CD4-positive, alpha-beta T cell treated with Interleukin-6 for 4 hours (primary cell): ENCODE results near the gene KLK11.

Experiments
- DNase-seq: peaks from one replicate; pipeline ENCODE4 v3.0.0-alpha.2; 2020; ENCODE audit warnings: mixed read lengths

KLK11 gene

DNA sequence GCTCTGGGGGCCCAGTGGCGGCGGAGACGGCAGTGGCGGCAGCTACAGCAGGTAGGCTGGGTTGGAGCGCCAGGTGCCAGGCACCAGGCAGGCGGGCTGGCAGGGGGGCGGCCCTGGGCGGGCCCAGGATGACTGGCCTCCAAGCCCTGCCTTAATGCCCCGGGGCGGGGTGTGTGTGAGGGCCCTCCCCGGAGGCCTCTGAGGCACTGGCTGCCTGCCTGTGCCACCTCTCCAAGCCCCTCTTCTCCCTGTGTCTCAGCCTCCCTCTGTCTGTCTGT lies at the start of gene KLK11:
Gene KLK11 (minus strand): TSS at position 63 of the 278 bp plus-strand sequence. CDS start 985 bp downstream, outside the sequence.
- no peak for DNase-seq

DNA sequence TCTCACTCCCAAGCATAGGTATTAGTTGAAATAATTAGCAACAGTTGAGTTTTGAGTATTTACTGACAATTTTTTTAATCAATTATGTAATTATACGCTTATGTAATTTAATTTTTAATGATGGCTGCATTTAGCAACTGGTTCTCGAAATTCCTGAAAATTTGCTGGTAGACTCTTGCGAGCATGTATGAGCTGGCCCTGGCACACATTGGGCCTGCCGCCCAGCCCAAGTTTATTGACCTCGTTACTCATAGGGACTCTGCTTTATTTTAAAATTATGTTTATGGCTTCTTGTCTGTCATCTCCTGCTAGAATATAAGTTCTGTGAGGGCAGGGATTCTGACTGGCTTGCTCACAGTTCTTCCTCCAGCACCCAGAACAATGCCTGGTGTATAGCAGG lies 49.6 kb upstream of the KLK11 start:
- DNase-seq = no peak

- no peak for DNase-seq
These were observed 44.6 kb upstream of the KLK11 start for GRCh38 chr19:51071095-51071405.

DNA sequence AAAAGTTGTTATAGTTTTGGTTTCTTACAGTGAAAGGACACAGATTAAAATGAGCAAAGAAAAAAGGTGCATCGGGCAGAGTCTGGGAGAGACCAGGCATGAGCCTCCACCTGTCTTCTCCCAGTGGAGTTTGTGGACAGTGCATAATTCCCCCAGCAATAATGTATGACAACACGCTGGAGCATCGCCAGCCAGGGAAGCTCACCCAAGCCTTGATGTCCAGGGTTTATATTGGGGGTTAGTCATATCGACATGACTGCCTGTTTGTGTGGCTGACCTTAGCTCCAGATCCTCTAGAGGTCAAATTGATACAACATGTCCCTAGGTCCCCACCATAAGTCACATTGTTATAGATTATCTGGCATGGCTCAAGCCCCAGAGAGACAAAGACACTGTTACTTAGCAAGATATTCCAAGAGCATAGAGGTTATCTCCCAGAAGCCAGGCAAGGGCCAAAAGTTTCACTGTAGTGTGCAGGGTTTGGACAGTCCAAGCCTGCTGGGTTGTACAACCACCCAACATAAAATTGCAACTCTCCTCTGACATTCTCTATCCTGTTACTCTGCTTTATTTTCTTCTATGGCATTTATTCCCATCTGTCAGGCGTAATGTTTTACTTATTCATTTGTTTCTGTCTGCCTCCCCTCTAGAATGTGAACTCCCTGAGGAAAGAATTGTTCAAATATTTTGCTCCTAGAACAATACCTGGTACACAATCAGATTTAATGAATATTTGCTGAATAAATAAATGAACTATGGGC lies 44.1 kb upstream of the KLK11 start:
- no peak for DNase-seq

- no peak for DNase-seq
These were observed 40.2 kb upstream of the KLK11 start for GRCh38 chr19:51066393-51067186.

DNA sequence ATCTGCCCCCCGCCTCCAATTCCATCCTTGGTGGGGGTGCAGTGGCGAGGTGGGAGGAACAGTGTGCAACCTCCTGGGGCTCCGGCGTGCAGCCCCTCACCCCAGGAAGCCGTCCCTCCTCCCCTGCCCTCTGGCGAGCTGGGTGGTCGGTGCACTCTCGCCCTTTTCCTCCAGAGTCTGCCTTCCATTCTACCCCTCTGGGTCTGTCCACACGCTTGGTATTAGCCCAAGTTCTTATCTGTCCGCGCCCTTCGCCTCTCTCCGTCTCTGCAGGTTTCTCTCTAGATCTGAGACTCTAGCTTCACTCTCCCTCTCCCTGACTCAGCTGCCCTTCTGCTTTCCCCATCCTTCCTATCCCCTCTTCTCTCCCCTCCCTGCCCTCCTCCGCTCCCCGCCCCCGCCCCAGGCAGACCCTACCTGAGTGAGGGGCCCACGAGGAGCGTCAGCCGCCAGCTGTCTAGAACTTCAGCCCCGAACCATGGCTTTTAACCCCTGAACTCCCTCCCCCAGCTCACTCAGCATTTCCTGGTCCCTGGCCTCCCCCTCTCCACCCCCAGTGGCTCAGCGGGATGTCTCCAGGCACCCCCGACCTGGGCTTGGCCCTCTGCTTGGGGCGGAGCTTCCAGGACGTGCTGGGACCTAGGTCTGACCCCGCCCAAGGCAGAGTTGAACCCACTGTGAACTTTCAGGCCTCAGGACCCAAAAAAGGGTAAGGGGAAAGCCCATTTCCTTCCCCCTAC lies 39.0 kb upstream of the KLK11 start:
- DNase-seq = no peak

DNA sequence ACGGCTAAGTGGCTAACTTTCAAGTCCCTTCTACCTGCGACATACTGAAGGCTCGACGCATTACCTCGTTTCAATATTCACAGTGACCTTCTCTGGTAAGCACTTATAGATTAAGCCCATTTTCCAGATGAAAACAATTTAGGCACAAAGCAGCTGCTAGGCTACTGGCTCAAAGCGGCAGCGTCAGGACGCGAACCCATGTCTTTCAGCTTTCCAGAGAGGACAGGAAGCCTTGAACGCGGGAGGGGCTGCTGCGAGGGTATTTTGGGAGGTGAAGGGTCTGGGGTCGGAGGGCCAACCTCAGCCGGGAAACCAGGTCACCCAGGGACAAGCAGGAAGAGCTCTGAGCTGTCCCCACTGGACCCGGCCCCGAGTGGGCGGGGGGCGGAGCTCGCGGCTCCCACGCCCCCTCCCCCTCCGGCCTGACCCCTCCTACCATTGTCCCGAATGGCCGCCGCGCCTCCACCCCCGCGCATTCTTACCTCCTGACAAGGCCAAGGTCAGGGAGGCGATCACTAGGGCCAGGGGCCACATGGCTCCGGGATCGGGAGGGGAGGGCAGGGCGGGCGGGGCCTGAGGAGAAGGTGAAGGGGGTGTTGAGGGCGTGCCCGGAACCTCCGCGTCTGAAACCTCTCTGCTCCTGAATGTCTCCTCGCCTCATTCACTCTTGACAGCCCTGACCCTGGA lies 38.3 kb upstream of the KLK11 start, which contains the start of gene KLK13:
Gene KLK13 (minus strand): TSS at position 559 of the 687 bp plus-strand sequence. CDS start 25 bp downstream, at position 534.
- DNase-seq = no peak

- DNase-seq = no peak
These were observed 37.2 kb upstream of the KLK11 start for GRCh38 chr19:51063664-51064063.

DNA sequence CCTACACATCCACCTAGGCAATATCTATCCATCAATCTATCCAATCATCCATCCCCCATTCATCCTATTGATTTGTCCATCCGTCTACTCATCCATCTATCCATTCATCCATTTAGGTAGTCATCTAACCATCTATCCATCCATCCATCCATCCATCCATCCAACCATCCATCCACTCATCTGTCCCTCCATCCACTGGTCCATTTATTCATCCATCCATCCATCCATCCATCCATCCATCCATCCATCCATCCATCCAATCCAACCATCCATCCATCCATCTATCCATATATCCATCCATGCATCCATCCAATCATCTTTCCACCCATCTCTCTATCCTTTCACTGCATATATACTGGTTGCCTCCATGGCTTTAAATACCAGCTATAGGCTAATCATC lies 34.6 kb upstream of the KLK11 start:
- DNase-seq = no peak

DNA sequence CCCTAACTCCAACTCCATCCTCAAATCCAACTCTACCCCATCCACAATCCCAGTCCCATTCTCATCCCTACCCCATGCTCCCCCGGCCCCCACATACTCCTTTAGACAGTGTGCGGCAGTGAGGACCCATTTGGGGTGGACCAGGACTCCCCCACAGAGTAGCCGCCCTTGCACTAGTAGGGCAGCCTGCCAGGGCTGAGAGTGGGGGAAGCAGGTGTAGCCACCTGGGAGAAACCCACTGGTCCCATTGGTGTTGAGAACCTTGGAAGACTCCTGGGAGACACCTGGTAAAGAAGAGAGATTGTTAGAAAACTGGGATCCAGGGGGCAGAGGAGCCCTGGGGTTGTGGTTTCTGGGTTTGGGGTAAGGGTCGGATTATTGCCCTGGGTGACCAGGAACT lies 33.9 kb upstream of the KLK11 start:
- DNase-seq = no peak

DNA sequence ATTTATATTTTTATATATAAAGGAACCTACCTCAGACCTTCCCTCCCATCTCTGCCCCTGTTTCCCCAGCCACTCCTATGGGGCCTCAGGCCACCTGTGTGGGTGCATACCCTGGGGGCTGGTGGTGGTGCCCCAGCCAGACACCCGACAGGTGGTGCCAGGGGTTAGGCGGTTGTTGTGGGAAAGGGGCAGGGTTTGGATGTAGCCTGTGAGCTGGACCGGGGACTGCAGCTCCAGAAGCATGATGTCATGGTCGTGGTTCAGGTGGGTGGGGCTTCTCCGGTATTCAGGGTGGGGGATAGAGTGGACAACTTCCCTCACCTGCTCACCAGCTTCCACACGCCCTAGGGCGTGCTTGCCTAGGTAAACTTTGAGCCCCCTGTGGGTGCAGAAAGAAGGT lies 33.3 kb upstream of the KLK11 start:
- no peak for DNase-seq

DNA sequence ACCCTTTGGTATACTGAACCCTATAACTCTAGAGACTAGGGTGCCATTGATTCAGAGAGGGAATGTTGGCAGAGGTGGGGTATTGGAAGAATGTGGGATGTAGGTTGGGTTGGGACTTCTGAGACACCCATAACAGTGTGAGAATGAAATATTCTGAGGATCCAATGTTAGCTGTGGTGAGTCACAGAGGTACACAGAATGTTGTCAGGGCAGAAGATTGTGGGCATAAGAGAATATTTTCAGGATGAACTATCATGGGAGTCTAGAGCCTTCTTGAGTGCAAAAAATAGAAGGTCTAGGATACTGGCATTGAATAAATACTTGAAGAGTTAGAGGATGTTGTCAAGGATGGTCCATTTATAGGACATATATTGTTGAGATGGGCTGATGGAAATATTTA lies 29.4 kb upstream of the KLK11 start:
- no peak for DNase-seq

GRCh38 chr19:51047031-51047335 lies 20.6 kb upstream of the KLK11 start:
- no peak for DNase-seq

- no peak for DNase-seq
These were observed 17.9 kb upstream of the KLK11 start for GRCh38 chr19:51044327-51044726.

DNA sequence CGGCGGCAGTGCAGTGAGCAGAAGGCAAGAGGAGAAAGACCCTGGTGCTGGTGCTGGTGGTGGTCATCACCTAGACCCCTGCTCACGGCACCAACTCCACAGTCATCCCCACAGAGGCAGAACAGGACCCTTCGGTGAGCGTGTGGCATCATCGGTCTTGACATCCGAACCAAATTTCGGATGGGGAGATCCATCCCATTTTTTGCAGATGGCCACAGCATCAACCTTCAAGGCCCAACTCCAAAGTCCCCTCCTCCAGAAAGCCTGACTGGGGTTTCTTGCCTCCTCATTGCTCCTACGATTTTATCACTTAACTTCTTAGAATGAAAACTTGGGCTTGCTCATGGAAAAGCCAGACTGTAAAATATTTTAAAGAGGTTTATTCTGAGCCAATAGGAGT lies 17.1 kb upstream of the KLK11 start:
- DNase-seq = no peak

DNA sequence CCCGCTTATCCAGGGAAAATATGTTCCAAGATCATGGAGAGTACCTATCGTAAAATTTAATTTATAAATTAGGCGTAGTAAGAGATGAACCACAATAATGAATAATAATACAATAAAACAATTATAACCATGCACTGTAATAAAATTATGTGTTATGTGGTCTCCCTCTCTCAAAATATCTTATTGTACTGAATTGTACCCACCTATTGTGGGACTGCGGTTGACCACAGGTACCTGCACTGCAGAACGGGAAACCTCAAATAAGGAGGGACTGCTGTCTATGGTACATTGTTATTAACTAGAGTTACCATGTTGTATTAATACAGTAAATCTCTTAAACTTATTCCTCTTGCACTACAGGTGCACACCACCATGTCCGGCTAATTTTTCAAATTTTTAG lies 13.7 kb upstream of the KLK11 start:
- no peak for DNase-seq

GRCh38 chr19:51036519-51036918 lies 10.1 kb upstream of the KLK11 start:
- DNase-seq = no peak

- DNase-seq = no peak
These were observed 8.3 kb upstream of the KLK11 start, which contains the start of gene KLK12 for GRCh38 chr19:51034704-51035103. TSS of gene KLK12 (minus strand) at chr19:51035002. CDS start at chr19:51034621, 381 bp downstream.

- DNase-seq = no peak
These were observed 5.4 kb upstream of the KLK11 start for GRCh38 chr19:51031880-51032225.

DNA sequence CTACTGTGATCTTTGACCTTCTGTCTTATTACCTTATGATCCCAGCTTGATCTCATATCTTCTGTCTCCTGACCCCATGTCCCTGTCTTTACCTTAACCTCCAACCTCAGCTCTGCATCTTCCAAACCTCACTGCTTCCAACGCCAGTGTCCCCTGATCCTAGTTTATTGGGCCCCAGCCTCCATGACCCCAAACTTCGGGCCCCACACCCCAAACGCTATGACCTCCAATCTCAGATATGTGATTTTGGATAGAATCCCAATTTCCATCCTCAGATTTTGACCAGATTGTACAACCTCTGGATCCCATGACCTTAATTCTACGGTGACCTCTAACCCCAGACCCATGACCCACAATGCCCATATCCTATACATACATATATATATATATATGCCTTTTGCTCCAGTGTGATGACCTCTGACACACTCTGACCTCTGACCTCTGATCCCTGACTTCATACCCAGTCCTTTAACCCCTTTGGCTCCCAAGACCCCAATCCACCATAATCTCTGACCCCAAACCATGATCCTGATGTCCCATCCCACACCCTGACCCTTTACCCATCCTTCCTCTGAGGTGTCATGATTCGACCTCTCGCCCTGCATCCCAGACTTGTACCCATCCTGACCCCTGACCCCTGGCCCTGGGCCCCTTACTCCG lies 4.9 kb upstream of the KLK11 start:
- DNase-seq = no peak

DNA sequence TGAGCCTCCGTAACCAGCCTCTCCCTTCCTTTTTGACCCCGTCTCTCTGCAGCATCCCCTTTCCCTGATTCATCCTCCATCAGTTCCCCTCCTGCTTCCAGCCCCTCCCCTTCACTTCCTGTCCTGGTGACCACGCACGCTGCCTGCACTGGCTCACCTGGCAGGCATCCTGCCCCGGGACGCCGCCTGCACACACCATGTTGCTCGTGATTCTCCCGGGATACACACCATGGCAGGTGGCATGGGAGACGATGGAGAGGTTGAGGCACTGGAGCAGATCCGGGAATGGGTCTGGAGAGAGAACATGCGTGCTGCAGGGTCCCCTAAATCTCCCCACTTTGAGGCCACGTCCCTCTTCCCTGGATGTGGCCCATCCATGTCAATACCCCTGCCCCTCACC lies 4.2 kb upstream of the KLK11 start:
- no peak for DNase-seq

- no peak for DNase-seq
These were observed 3.3 kb upstream of the KLK11 start for GRCh38 chr19:51029718-51030117.

- DNase-seq = no peak
These were observed 1.5 kb upstream of the KLK11 start for GRCh38 chr19:51027873-51028272.
